Measurements from ENCODE around the gene NMNAT2.

GRCh38 chr1:183433703-183434102 is 15.5 kb upstream of the NMNAT2 start:
- TF ChIP-seq POLR2A (IDR thresholded peaks at IDR 0.05) = no peak
- no peak for TF ChIP-seq CTCF (IDR thresholded peaks at IDR 0.05)
- TF ChIP-seq EP300 (IDR thresholded peaks at IDR 0.05) = no peak
- no peak for TF ChIP-seq POLR2AphosphoS5 (IDR thresholded peaks at IDR 0.05)

All from upper lobe of left lung (tissue), 4 donors.